GM12878 (cell line): Measurements from ENCODE around the gene RFLNA. TPM values are rescaled to one million over a fixed set of nuclear protein-coding genes. Genes with fewer than 3 reads are reported as not detected.

Experiments used
- ATAC-seq: fragments of 200-7000 bp; cut with Tn5 transposase; 3 replicates; pipeline ENCODE4 v1.9.1; 2020; ENCODE audit warnings: mild to moderate bottlenecking, moderate library complexity
- BruUV-seq: library from RNA; stranded (reverse); fragments of 400-500 nt; replicated peaks from 2 replicates; lab custom pipeline; 2021; lab: Mats Ljungman, UMichigan
- CTCF ChIA-PET: fragments of 300-600 bp; sonication (Branson Sonifier 250); formaldehyde crosslinking; extraction: SDS; loops from one replicate; lab custom pipeline; 2021; ENCODE audit warnings: inconsistent platforms; lab: Yijun Ruan, JAX
- POLR2A ChIA-PET: fragments of 350-600 bp; formaldehyde crosslinking; extraction: SDS; loops from one replicate; lab custom pipeline; 2021; ENCODE audit warnings: inconsistent platforms; lab: Charles Lee
- RAD21 ChIA-PET: fragments of 300-600 bp; sonication (Branson Sonifier 250); formaldehyde crosslinking; loops from one replicate; lab custom pipeline; 2023; ENCODE audit warnings: antibody characterized with exemption; ENCODE audit not compliant: unreplicated experiment; lab: Charles Lee
- SMC1A ChIA-PET: fragments of 300-600 bp; sonication (Branson Sonifier 250); formaldehyde crosslinking; loops from one replicate; lab custom pipeline; 2023; ENCODE audit not compliant: unreplicated experiment, uncharacterized antibody; lab: Charles Lee
- DNase-seq: peaks from one replicate; pipeline ENCODE4 v3.0.0-alpha.2; 2011; ENCODE audit warnings: low read depth, low spot score
- FAIRE-seq: peaks from 3 replicates; lab custom pipeline; 2011; peaks lifted over from hg19 to GRCh38; lab: Jason Lieb, UNC
- H2AFZ ChIP-seq: 2 replicates; pipeline ENCODE4 v1.6.0; 2011; ENCODE audit warnings: low read depth, low read length, control low read depth; ENCODE audit not compliant: control insufficient read depth
- H3K27ac ChIP-seq: 2 replicates; pipeline ENCODE4 v1.5.1; 2011; ENCODE audit warnings: control low read depth; ENCODE audit not compliant: control insufficient read depth, insufficient read depth
- H3K27me3 ChIP-seq, 2 experiments: replicated peaks in 1 of 2; 2 replicates each; pipeline versions ENCODE4 v1.6.0 to v1.6.1; 2011; ENCODE audit warnings: low read length in 1 of 2; ENCODE audit not compliant: control insufficient read depth in 2 of 2, insufficient read depth in 2 of 2
- H3K36me3 ChIP-seq, 2 experiments: 2 replicates each; pipeline ENCODE4 v1.5.1; 2011; ENCODE audit warnings: low read length in 1 of 2; ENCODE audit not compliant: control insufficient read depth in 2 of 2, insufficient read depth in 2 of 2
- H3K4me1 ChIP-seq: 2 replicates; pipeline ENCODE4 v1.6.1; 2011; ENCODE audit warnings: mild to moderate bottlenecking, low read length, moderate library complexity, mixed read lengths; ENCODE audit not compliant: control insufficient read depth, insufficient read depth
- H3K4me2 ChIP-seq: 2 replicates; pipeline ENCODE4 v1.6.0; 2011; ENCODE audit warnings: control low read depth; ENCODE audit not compliant: control insufficient read depth, insufficient read depth
- H3K4me3 ChIP-seq: fragments of 200-600 bp; sonication (generic); 2 replicates; pipeline ENCODE4 v1.5.1; 2016
- H3K79me2 ChIP-seq: 2 replicates; pipeline ENCODE4 v1.6.0; 2011; ENCODE audit warnings: low read length; ENCODE audit not compliant: control insufficient read depth, insufficient read depth
- H3K9ac ChIP-seq: 2 replicates; pipeline ENCODE4 v1.8.0; 2011; ENCODE audit warnings: low read length, control low read depth, mixed read lengths; ENCODE audit not compliant: control insufficient read depth, insufficient read depth
- H3K9me3 ChIP-seq: replicated peaks from 3 replicates; pipeline ENCODE4 v1.5.1; 2011; ENCODE audit warnings: mild to moderate bottlenecking, low read length; ENCODE audit not compliant: control insufficient read depth, insufficient read depth
- H4K20me1 ChIP-seq: 2 replicates; pipeline ENCODE4 v1.6.0; 2011; ENCODE audit not compliant: control insufficient read depth, insufficient read depth
- ATF3 ChIP-seq: IDR thresholded peaks from 2 replicates; pipeline ENCODE4 v1.6.1; 2011; ENCODE audit warnings: low read depth, mild to moderate bottlenecking, low read length, moderate library complexity, borderline replicate concordance; ENCODE audit errors: extremely low read depth
- CEBPB ChIP-seq, 2 experiments: fragments of 150-350 bp in 1 of 2; IDR thresholded peaks; 2 replicates each; pipeline ENCODE4 v1.6.1; 2012 to 2014; ENCODE audit warnings: low read depth in 2 of 2, low read length in 2 of 2, borderline replicate concordance in 1 of 2, inconsistent platforms in 1 of 2
- IKZF1 ChIP-seq: fragments of 450-650 bp; conservative IDR thresholded peaks from 2 replicates; pipeline ENCODE4 v1.6.1; 2017; ENCODE audit warnings: antibody characterized with exemption, mild to moderate bottlenecking
- IRF4 ChIP-seq: IDR thresholded peaks from 2 replicates; pipeline ENCODE4 v1.6.1; 2011; ENCODE audit warnings: low read depth, low read length
- POLR2A ChIP-seq: IDR thresholded peaks from 2 replicates; pipeline ENCODE4 v1.6.1; 2011; ENCODE audit warnings: low read depth, mild to moderate bottlenecking, low read length
- RCOR1 ChIP-seq: conservative IDR thresholded peaks from 2 replicates; pipeline ENCODE4 v1.6.1; 2012; ENCODE audit warnings: low read depth, low read length, improper control_type of control experiment
- RELA ChIP-seq: fragments of 450-650 bp; IDR thresholded peaks from 2 replicates; pipeline ENCODE4 v1.8.0; 2014; ENCODE audit warnings: borderline replicate concordance; ENCODE audit not compliant: partially characterized antibody
- SREBF2 ChIP-seq: IDR thresholded peaks from 2 replicates; pipeline ENCODE4 v1.6.1; 2012; ENCODE audit warnings: mild to moderate bottlenecking, low read length
- WRNIP1 ChIP-seq: IDR thresholded peaks from 2 replicates; pipeline ENCODE4 v1.6.1; 2011; ENCODE audit warnings: low read depth, low read length, improper control_type of control experiment, borderline replicate concordance
- WGBS: methylation state at CpG from one replicate; pipeline ENCODE4 v1.1.6; 2016; ENCODE audit warnings: low lambda C conversion rate; ENCODE audit not compliant: insufficient replicate concordance, insufficient coverage; ENCODE audit errors: missing lambda C conversion rate; 5-methylcytosine and 5-hydroxymethylcytosine counted together
- in situ Hi-C: fragments of 300-500 bp; cut with MboI; formaldehyde crosslinking; loops from 9 replicates; pipeline ENCODE4 v1.14.3; 2018; ENCODE audit warnings: mixed read lengths
- intact Hi-C: fragments of 100-400 bp; cut with micrococcal nuclease; formaldehyde crosslinking; loops from one replicate; pipeline ENCODE4 v1.14.2; 2022; ENCODE audit not compliant: unreplicated experiment
- polyA plus RNA-seq, 11 experiments: library from polyadenylated mRNA; depleted of rRNA in 4 of 11; unstranded in 6 of 11; stranded (reverse) in 5 of 11; fragments of >200 nt; fragmentation: Nextera tagmentation in 4 of 11; fragmentation: Illumina TruSeq in 1 of 11; extraction: Ambion mirVana in 4 of 11; extraction: Trizol in 1 of 11; gene quantifications; 1 replicate in 1 of 11; 2 replicates in 10 of 11; pipeline versions ENCODE4 v1.2.1 to v1.2.3, GENCODE V29; 2011 to 2016; ENCODE audit warnings: inconsistent platforms in 2 of 11, missing spikeins in 2 of 11, low read depth in 1 of 11
- total RNA-seq, 4 experiments: library from RNA; depleted of rRNA in 3 of 4; stranded (reverse); fragments of >200 nt in 3 of 4; fragmentation: Illumina TruSeq in 1 of 4; extraction: Trizol in 1 of 4; gene quantifications; 2 replicates each; pipeline versions ENCODE4 v1.2.1 to v1.2.3, GENCODE V29; 2013 to 2021
- TF ChIP-seq, protein P1 (sequence below): IDR thresholded peaks from 2 replicates; pipeline ENCODE4 v1.6.1; 2012; ENCODE audit warnings: low read depth, low read length, improper control_type of control experiment

RFLNA gene
- total and polyA plus RNA-seq, 10 of the 15 experiments (the other 5 are each of a cell fraction or from before 2014, with no cell fraction given), result 0.08 TPM; not detected in 9

DNA sequence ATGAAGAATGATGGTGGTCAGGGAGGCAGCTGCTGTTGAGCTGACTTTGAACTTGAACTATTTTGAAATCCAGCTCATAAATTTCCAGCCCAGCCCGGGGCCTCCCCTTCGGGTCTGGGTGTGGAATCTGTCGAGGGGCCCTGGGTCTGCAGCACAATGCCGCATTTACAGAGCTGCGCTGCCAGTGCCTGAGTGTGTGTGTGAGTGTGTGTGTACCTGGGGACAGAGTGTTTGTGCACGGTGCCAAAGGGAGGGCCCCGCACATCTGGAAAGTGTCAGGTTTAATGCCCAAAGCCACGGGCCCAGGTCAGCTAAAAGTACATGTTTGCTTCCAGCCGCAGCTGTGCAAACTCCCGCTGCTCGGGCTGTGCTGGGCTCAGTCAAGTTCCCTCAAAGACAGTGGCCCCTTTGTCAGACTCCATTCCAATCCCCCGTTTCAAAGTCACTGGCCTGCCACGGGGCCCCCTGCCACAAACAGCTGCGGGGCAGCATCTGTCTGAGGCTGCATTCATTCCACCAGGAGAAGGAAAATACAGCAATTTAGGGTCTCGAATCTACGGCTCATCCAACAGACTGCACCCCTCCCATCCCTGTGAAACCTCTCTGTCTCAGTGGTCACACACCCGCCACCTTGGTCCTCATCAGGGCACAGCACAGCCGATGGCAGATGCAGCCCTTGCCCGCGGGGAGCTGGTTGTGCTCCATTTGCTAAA is 16.3 kb upstream of the RFLNA start:
- in situ Hi-C loops (no loop called here), intact Hi-C loops (no loop called here)
- no peak for ATAC-seq
- Histone ChIP-seq H3K9ac (no peak overlapping the region), H3K4me3 (no peak overlapping the region), H3K9me3 (no peaks in the 10 kb centered on the region; the same call in 2 of the 3 replicates), H3K79me2 (no peaks in the 10 kb centered on the region), H4K20me1 (no peaks in the 10 kb centered on the region), H3K4me2 (no peak overlapping the region), H3K36me3 (no peaks in the 10 kb centered on the region), H3K27ac (no peak overlapping the region), H3K4me1 (no peaks in the 10 kb centered on the region; the same call in 1 of the 2 replicates), H3K27me3 (no peaks in the 10 kb centered on the region; a peak in 1 of 4 replicates)
- FAIRE-seq, result no peak
- SMC1A ChIA-PET, result no interaction called here
- POLR2A ChIA-PET, result no interaction called here
- 59% methylated on average over 20 of the region's 20 CpGs for WGBS
- DNase-seq, result no peak
- CTCF ChIA-PET, result no interaction called here
- BruUV-seq, result no TSS peak
- no peak for TF ChIP-seq RCOR1
- TF ChIP-seq, all 136 proteins: peak for 0
- no peak overlapping the region for H2AFZ ChIP-seq
- RAD21 ChIA-PET, result no interaction called here

DNA sequence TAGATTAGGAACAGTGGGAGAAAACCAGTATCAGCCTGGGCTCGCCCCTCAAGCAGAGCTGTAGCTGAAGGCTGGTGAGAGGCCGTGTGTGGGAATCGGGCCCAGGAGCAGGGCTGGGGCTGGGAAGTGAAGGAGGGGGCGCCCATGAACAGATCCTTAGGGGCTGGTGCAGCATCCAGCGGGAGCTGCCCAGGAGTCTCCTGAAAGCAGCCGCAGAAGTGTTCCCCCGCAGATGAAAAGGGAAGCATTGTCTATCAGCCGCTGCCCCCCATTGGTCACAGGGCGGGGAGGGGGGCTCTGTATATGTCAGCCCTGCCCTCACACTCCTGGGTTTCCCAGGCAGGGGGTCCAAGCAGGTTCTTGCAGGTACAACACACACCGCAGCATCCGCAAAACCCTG is 15.6 kb upstream of the RFLNA start:
- Histone ChIP-seq H3K36me3 (no peaks in the 10 kb centered on the region), H3K27ac (no peak overlapping the region), H3K9ac (no peak overlapping the region), H3K4me1 (no peaks in the 10 kb centered on the region), H3K27me3 (no peaks in the 10 kb centered on the region; a peak in 1 of 4 replicates), H3K79me2 (no peaks in the 10 kb centered on the region), H3K4me3 (no peak overlapping the region), H3K9me3 (no peaks in the 10 kb centered on the region; the same call in 2 of the 3 replicates), H2AFZ (no peak overlapping the region), H4K20me1 (no peaks in the 10 kb centered on the region), H3K4me2 (no peak overlapping the region)
- 66% methylated on average over 11 of the region's 11 CpGs for WGBS
- FAIRE-seq, result no peak
- TF ChIP-seq WRNIP1, result no peak
- TF ChIP-seq CEBPB (IDR thresholded peaks at IDR 0.05; ENCODE audit: borderline replicate concordance in 1 of 2, low read depth in 2 of 2, low read length in 2 of 2), result no peak
- no peak for TF ChIP-seq IKZF1
- TF ChIP-seq SREBF2, result no peak
- TF ChIP-seq, protein P1, sequence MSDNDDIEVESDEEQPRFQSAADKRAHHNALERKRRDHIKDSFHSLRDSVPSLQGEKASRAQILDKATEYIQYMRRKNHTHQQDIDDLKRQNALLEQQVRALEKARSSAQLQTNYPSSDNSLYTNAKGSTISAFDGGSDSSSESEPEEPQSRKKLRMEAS, result no peak
- no peak for TF ChIP-seq POLR2A
- TF ChIP-seq RELA, result no peak
- TF ChIP-seq ATF3, result no peak
- no peak for TF ChIP-seq IRF4
- no peak for ATAC-seq
- no peak for DNase-seq
- intact Hi-C loops (no loop called here), in situ Hi-C loops (no loop called here)
- SMC1A ChIA-PET, result no interaction called here
- no TSS peak for BruUV-seq
- POLR2A ChIA-PET, result no interaction called here
- RAD21 ChIA-PET, result no interaction called here
- CTCF ChIA-PET, result no interaction called here
